ENCODE data around the gene SNRNP48.
A peak's percentile ranks its signal among the peaks of the same experiment; 100 is the strongest.

SNRNP48 gene, protein sequence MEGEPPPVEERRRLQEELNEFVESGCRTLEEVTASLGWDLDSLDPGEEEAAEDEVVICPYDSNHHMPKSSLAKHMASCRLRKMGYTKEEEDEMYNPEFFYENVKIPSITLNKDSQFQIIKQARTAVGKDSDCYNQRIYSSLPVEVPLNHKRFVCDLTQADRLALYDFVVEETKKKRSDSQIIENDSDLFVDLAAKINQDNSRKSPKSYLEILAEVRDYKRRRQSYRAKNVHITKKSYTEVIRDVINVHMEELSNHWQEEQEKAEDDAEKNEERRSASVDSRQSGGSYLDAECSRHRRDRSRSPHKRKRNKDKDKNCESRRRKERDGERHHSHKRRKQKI

DNA sequence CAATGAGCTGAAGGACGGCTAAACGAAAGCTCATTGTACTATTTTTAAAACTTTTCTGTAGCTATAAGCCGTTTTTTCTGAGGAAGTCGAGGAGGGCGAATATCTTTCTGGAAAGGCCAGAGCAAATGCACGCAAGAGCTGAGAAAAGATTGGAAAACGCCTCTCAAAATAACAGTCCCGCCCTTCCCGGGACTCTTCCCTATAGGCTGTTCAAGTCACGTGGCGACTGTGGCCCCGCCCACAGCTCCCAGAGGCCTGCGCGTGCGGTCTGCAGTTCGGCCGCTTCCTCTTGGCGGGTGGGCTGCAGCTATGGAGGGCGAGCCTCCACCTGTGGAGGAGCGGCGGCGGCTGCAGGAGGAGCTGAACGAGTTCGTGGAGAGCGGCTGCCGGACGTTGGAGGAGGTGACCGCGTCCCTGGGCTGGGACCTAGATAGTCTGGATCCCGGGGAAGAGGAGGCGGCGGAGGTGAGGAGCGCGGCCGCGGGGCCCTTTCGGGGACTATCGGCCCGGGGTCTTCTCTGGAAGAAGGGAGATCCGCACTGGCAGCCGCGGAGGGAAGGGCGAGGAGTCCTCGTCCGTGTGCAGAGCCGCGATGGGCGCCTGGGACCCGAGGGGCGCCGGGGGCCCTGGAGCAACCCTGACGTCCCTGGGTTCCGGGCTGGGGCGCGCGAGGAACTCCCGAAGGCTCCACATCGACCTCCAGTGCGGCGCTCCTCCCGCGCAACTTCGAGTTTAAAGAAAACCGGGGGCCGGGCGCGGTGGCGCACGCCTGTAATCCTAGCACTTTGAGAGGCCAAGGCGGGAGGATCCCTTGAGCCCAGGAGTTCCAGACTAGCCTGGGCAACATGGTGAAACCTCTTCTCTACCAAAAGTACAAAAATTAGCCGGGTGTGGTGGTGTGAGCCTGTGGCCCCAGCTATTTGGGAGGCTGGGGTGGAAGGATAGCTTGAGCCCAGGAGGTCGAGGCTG, at the start of gene SNRNP48:
Gene SNRNP48, plus strand, starts transcription at position 250 of the 969 bp plus-strand sequence. Its CDS starts 60 bp downstream, at position 310.
- TF ChIP-seq POLR2A (IDR thresholded peaks at IDR 0.05; ENCODE audit: low read length) (peak; percentile 75), GATA1 (IDR thresholded peaks at IDR 0.05; ENCODE audit: low read depth, low read length) (no peak)
- DNase-seq, result peak; percentile 92 to 94

DNA sequence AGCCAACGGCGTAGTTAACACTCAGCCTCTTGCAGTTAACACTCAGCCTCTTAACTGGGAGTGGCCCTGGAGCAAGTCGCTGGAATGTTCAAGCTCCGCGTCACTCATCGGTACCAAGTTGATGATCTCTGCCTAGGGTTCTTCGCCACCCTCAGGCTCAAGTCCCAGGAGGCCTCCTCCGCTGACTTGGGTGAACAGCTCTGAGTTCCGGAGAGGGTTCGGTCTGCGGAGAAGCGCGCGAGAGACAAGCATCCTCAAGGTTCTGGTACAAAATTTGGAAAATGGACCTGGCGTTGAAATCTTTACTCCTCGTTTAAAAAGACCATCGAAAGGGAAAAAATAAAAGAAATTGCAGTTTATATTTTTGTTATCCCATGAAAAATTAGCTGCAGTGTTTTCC, 49.4 kb upstream of the SNRNP48 start:
- TF ChIP-seq POLR2A (IDR thresholded peaks at IDR 0.05; ENCODE audit: low read length) (no peak), GATA1 (IDR thresholded peaks at IDR 0.05; ENCODE audit: low read depth, low read length) (no peak)
- DNase-seq, result no peak

DNA sequence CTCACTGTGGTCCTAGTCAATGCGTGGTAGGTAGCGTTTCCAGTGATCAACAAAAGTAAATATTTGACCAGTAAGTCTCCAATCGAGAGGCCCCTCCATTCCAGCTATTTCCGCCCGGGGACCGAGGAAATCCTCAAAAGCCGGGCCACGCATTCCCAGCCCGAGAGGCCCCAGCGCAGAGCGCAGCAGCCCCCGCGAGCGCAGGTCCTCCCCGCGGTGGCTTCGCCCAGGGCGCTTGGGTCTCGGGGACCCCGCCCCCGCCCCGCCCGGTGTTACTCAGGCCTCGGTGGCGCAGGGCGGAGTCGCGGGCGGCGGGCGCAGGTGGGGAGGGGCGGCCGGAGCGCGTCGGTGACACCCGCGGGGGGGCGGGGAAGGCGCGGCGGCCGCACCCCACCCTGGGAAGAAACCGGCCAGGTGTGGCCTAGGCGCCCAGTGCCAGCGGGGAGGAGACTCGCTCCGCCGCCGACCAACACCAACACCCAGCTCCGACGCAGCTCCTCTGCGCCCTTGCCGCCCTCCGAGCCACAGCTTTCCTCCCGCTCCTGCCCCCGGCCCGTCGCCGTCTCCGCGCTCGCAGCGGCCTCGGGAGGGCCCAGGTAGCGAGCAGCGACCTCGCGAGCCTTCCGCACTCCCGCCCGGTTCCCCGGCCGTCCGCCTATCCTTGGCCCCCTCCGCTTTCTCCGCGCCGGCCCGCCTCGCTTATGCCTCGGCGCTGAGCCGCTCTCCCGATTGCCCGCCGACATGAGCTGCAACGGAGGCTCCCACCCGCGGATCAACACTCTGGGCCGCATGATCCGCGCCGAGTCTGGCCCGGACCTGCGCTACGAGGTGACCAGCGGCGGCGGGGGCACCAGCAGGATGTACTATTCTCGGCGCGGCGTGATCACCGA, 48.6 kb upstream of the SNRNP48 start, which contains the start of gene DSP:
Gene DSP, plus strand, starts transcription at position 497 of the 890 bp plus-strand sequence. Its CDS starts 245 bp downstream, at position 742.
- peak; percentile 33 to 37 for DNase-seq
- no peak for TF ChIP-seq POLR2A (IDR thresholded peaks at IDR 0.05; ENCODE audit: low read length)
- no peak for TF ChIP-seq GATA1 (IDR thresholded peaks at IDR 0.05; ENCODE audit: low read depth, low read length)

DNA sequence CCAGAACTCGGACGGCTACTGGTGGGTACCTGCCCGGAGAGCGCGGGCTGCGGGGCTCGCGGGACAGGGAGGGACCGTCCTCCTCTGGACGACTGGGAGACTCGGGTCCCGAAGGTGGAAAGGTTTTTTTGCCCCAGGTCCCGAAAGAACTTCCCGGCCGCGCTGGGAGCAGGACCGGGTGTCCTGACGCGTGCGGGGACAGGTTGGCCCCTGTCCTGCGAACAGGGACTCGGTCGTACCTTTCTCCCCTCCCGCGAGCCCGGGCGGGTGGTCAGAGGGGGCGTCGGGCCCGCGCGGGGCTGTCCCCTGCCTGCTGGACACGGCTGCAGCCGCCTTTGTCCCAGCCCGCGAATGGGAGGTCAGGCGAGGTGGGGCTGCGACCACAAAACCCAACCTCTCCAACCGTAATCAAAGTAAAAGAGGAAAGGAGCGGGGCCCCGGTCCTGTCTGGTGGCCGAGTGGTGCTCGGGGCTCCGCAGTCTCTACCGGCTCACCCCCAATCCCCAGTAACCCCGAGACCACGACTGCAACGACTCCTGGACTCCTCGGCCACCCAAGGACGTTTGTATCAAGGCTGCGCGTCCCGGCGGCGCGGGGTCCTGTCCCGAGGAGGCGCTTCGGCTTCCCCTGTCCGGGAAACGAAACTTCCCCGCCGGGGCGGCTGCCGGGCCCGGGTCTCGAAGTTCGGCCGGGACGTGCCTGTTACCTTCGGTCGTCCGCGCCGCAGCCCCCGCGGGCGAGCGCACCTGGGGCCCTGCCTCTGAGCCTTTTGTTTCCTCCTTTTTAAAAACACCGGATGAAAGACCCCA, 47.7 kb upstream of the SNRNP48 start:
- TF ChIP-seq GATA1 (IDR thresholded peaks at IDR 0.05; ENCODE audit: low read depth, low read length) (no peak), POLR2A (IDR thresholded peaks at IDR 0.05; ENCODE audit: low read length) (no peak)
- DNase-seq, result peak in 1 of 2 experiments; percentile 12

DNA sequence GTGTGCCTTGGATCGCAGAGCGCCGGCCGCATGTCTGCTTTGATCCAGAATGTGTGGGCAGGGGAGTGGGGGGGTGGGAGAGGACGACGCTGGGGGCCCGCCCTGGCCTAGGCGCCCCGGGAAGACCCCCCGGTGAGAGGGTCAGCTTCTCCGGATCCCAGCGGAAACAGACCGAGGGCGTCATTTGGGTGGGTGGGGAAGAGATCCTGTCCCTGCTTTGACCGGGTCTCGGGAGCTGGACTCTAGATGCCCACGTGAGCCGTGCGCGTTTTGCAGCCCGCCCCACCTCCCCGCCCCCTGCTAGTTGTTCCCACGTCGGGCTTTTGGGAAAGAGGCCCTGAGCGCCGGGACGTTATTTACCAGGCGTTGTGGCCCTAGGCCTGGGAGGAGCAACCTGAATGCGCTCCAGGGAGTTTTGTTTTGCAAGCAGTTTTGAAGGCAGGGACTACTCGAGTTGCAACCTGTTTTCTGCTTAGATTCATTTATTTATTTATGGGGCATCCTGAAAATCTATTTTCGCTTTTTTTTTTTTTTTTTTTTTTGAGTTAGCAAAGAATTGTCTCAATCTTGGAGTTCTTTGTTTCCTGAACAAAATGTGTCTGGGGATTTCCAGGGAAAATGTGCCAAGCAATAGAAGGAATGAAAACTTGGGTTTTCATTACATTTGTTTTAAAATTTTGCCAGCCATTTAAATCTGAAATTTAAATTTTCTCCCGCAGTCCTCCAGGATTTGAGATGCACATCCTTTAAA, 46.9 kb upstream of the SNRNP48 start:
- TF ChIP-seq POLR2A (IDR thresholded peaks at IDR 0.05; ENCODE audit: low read length) (no peak), GATA1 (IDR thresholded peaks at IDR 0.05; ENCODE audit: low read depth, low read length) (no peak)
- DNase-seq, result no peak

DNA sequence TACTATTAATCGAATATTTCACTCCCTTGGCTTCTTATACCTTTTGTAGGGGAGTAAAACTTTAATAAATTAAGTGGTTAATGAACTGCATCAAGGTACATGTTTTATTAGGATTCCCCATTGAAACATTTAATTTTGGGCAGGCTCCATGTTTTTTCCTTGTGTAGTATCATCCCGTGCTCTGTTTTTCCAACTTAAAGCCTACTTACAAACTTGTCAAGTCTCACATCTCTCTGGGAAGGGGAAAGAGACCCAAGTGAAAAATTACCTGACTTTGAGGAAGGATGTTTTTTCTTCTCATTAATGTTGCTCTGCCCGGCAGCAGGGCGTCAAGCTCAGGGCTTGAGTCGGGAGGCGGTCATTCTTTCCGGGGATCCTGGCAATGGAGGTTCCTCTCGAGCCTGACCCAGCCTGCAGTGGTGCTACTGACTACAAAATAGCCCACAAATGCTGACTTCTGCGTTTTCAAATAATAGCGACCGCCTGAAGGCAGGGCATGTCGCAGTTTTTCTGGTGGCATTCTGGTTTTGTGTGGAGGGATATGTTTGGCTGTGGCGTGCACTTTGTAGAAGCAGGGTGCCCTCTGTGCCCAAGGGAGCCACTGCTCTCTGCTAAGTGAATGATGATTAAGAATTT, 46.1 kb upstream of the SNRNP48 start:
- TF ChIP-seq GATA1 (IDR thresholded peaks at IDR 0.05; ENCODE audit: low read depth, low read length), result no peak
- TF ChIP-seq POLR2A (IDR thresholded peaks at IDR 0.05; ENCODE audit: low read length), result no peak
- peak in 1 of 2 experiments; percentile 15 for DNase-seq

DNA sequence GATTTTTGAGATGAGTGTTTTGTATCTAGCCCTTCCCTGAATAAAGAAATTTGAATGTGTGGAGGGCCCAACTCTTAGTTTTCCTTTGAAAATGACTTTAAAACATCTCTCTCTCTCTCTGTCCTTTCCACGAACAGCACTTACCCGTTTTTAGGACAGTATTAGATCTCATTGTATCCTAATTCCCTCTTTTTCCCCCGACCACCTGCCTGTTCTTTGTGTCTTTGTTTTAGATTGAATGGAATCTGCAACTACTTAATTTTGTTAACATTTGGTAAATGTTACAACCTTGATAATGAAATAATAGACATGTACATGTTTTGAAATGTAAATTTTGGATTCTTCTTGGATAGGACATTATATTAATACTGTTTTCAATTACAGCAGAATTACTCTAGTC, 45.4 kb upstream of the SNRNP48 start:
- TF ChIP-seq GATA1 (IDR thresholded peaks at IDR 0.05; ENCODE audit: low read depth, low read length), result no peak
- no peak for TF ChIP-seq POLR2A (IDR thresholded peaks at IDR 0.05; ENCODE audit: low read length)
- no peak for DNase-seq

DNA sequence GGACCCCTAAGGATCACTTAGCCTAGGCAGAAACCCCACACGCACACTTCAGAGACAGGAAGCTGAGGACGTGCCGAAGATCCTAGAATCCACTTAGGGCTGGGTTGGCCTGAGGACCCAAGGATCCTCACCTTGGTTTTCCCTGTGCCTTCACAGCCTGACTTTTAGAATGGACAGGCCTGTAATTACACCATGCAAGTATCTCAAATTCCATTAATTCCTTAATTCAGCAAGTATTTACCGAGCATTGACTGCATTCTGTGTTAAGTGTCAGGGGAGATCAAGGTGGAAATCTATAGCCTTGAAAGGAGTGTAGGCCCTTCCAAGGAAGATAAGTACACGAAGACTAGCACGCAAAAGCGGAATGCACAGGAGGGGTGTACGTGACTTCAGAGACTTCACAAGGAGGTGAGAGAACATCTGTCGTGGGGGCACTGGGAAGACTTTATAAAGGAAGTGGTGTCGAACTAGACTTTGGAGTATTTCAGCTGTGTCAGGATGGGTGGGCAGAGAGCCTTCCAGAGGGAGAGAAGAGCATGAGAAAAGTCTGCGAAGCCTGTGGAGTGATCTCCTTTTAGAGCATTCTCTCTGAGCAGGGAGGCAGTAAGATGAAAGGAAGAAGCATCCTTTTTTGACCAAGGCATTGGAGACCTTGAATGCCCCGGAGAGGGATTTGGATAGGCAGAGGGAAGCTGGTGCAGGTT, 44.5 kb upstream of the SNRNP48 start:
- no peak for DNase-seq
- TF ChIP-seq POLR2A (IDR thresholded peaks at IDR 0.05; ENCODE audit: low read length), result no peak

DNA sequence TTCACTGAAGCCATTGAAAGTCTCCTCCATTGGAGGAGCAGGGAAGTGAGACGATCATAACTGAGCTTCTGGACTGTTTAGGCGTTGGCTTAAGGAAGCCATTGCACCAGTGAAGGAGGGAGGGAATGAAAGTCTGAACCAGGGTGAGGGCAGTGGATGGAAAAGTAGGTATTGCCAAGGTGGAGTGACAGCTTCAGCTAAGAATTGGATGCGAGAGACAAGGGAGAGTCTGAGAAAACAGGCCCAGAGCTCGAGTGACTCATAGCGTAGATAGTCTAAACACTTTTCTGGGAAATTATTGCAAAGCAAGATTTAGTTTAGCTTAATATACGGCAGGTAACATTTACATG, 44.0 kb upstream of the SNRNP48 start:
- DNase-seq, result no peak
- TF ChIP-seq POLR2A (IDR thresholded peaks at IDR 0.05; ENCODE audit: low read length) (no peak), GATA1 (IDR thresholded peaks at IDR 0.05; ENCODE audit: low read depth, low read length) (no peak)

DNA sequence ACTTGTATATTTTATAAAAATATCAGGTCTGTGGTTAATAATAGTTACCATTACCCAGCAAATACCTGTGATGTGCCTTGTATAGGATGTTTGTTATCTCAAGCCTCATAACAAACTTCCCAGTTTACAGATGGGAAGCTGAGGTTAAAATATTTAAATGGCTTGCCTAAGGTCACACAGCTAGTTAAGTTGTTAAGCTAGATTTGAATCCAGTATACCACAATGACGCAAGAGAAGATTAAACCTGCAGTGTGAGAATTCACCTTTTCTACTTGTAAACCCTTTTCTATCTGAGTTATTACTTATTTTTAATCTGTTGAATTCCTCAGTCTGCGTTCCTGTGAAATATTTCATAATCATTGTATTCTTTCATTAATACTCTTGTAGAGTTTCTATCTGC, 43.6 kb upstream of the SNRNP48 start:
- no peak for TF ChIP-seq POLR2A (IDR thresholded peaks at IDR 0.05; ENCODE audit: low read length)
- no peak for TF ChIP-seq GATA1 (IDR thresholded peaks at IDR 0.05; ENCODE audit: low read depth, low read length)
- no peak for DNase-seq

DNA sequence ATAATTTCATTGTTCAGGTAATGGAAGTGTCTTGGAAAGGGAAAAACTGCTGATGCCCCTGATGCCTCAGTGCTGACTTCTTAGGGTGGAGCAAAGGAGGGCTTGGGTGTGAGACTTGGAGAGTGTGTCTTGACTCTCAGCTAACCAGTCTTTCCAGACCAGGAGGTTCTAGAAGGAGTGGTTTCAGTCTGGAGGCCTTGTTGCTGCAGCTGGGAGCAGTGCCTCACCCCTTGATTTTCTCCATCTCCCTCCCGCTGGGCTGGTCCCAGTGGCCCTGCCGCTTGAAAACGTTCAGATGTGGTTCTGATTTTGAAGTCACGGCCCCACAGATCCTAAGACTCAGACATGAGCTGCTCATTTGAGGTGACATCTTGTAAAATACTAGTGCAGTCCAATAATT, 43.1 kb upstream of the SNRNP48 start:
- TF ChIP-seq POLR2A (IDR thresholded peaks at IDR 0.05; ENCODE audit: low read length) (no peak), GATA1 (IDR thresholded peaks at IDR 0.05; ENCODE audit: low read depth, low read length) (no peak)
- no peak for DNase-seq
